HepG2 (cell line): Measurements from ENCODE around the gene ERCC2. TPM values are rescaled to one million over a fixed set of nuclear protein-coding genes. Genes with fewer than 3 reads are reported as not detected.

Experiments
- ASH2L ChIP-seq: fragments of 300-600, 200-600 bp; sonication (generic); IDR thresholded peaks from 2 replicates; pipeline ENCODE4 v1.7.0; 2017; ENCODE audit warnings: low read depth, mild to moderate bottlenecking, moderate library complexity, mixed read lengths, low read length; ENCODE audit not compliant: insufficient read length
- CENPX ChIP-seq: sonication (generic); formaldehyde crosslinking; IDR thresholded peaks from 2 replicates; pipeline ENCODE4 v1.9.0; 2021; ENCODE audit warnings: mild to moderate bottlenecking, missing genetic modification reagents, moderate library complexity
- CSRNP2 ChIP-seq: sonication (generic); formaldehyde crosslinking; conservative IDR thresholded peaks from 2 replicates; pipeline ENCODE4 v1.8.0; 2022; ENCODE audit warnings: low read depth, missing genetic modification reagents
- FOXK2 ChIP-seq: fragments of 450-650 bp; IDR thresholded peaks from 2 replicates; pipeline ENCODE4 v1.6.1; 2016
- GLI4 ChIP-seq: sonication (generic); formaldehyde crosslinking; IDR thresholded peaks from 2 replicates; pipeline ENCODE4 v1.5.1; 2020; ENCODE audit warnings: missing genetic modification reagents, mild to moderate bottlenecking, moderate library complexity, borderline replicate concordance
- HNRNPK ChIP-seq: fragments of 200-400 bp; formaldehyde crosslinking; IDR thresholded peaks from 2 replicates; pipeline ENCODE4 v1.6.1; 2018; ENCODE audit warnings: low read length, low read depth, moderate library complexity, mild to moderate bottlenecking; ENCODE audit not compliant: poor library complexity, severe bottlenecking
- KAT8 ChIP-seq: IDR thresholded peaks from 2 replicates; pipeline ENCODE4 v1.6.1; 2016; ENCODE audit warnings: missing genetic modification reagents, missing compliant biosample characterization
- MIXL1 ChIP-seq: IDR thresholded peaks from 2 replicates; pipeline ENCODE4 v1.6.1; 2016
- MYC ChIP-seq: sonication (generic); formaldehyde crosslinking; IDR thresholded peaks from 2 replicates; pipeline ENCODE4 v1.9.0; 2021; ENCODE audit warnings: missing genetic modification reagents, borderline replicate concordance
- NFKB2 ChIP-seq: sonication (generic); formaldehyde crosslinking; IDR thresholded peaks from 2 replicates; pipeline ENCODE4 v1.4.0; 2020; ENCODE audit warnings: missing genetic modification reagents, borderline replicate concordance
- PHF21A ChIP-seq: sonication (generic); formaldehyde crosslinking; IDR thresholded peaks from 2 replicates; pipeline ENCODE4 v1.5.0; 2020; ENCODE audit warnings: mild to moderate bottlenecking, missing genetic modification reagents
- RFX1 ChIP-seq: fragments of 450-650 bp; IDR thresholded peaks from 2 replicates; pipeline ENCODE4 v1.6.1; 2017
- SALL2 ChIP-seq: sonication (generic); formaldehyde crosslinking; IDR thresholded peaks from 2 replicates; pipeline ENCODE4 v1.8.1; 2023; ENCODE audit warnings: mild to moderate bottlenecking, missing genetic modification reagents, inconsistent platforms
- YEATS2 ChIP-seq: sonication (generic); formaldehyde crosslinking; IDR thresholded peaks from 2 replicates; pipeline ENCODE4 v1.4.0; 2020; ENCODE audit warnings: missing genetic modification reagents, borderline replicate concordance
- ZMYM3 ChIP-seq: sonication (generic); formaldehyde crosslinking; IDR thresholded peaks from 2 replicates; pipeline ENCODE4 v1.5.1; 2020; ENCODE audit warnings: mild to moderate bottlenecking, missing genetic modification reagents
- ZNF501 ChIP-seq: sonication (generic); formaldehyde crosslinking; IDR thresholded peaks from 2 replicates; pipeline ENCODE4 v1.5.1; 2020; ENCODE audit warnings: mild to moderate bottlenecking, moderate library complexity, missing genetic modification reagents
- ZNF547 ChIP-seq: sonication (generic); formaldehyde crosslinking; IDR thresholded peaks from 2 replicates; pipeline ENCODE4 v1.5.1; 2020; ENCODE audit warnings: mild to moderate bottlenecking, missing genetic modification reagents
- ZNF614 ChIP-seq: IDR thresholded peaks from 2 replicates; pipeline ENCODE4 v1.6.1; 2018; ENCODE audit warnings: missing biosample characterization, missing genetic modification reagents, inconsistent platforms, borderline replicate concordance
- ZNF644 ChIP-seq: IDR thresholded peaks from 2 replicates; pipeline ENCODE4 v1.6.1; 2016; ENCODE audit warnings: low read depth
- ZNF713 ChIP-seq: sonication (generic); formaldehyde crosslinking; IDR thresholded peaks from 2 replicates; pipeline ENCODE4 v1.4.0; 2020; ENCODE audit warnings: mild to moderate bottlenecking, missing genetic modification reagents
- ZNF761 ChIP-seq: sonication (generic); formaldehyde crosslinking; conservative IDR thresholded peaks from 2 replicates; pipeline ENCODE4 v1.4.0; 2020; ENCODE audit warnings: mild to moderate bottlenecking, missing genetic modification reagents
- ZNF788 ChIP-seq: sonication (generic); formaldehyde crosslinking; IDR thresholded peaks from 2 replicates; pipeline ENCODE4 v1.5.0; 2020; ENCODE audit warnings: mild to moderate bottlenecking, missing genetic modification reagents, borderline replicate concordance
- polyA plus RNA-seq, 8 experiments: library from polyadenylated mRNA; depleted of rRNA in 3 of 8; stranded (reverse) in 7 of 8; unstranded in 1 of 8; fragments of >200 nt; fragmentation: Illumina TruSeq in 4 of 8; extraction: Trizol in 4 of 8; gene quantifications; 2 replicates each; pipeline versions ENCODE4 v1.2.1 to v1.2.3, GENCODE V29; 2011 to 2016; ENCODE audit warnings: low read depth in 4 of 8, missing spikeins in 1 of 8, mixed read lengths in 1 of 8; ENCODE audit not compliant: insufficient read depth in 1 of 8
- total RNA-seq, 5 experiments: library from RNA; depleted of rRNA; stranded (reverse); fragments of >200 nt; fragmentation: Illumina TruSeq; extraction: Trizol; gene quantifications; 2 replicates each; pipeline ENCODE4 v1.2.3, GENCODE V29; 2016; ENCODE audit warnings: low read depth in 1 of 5
- TF ChIP-seq, protein P1 (sequence below): sonication (generic); formaldehyde crosslinking; IDR thresholded peaks from 2 replicates; pipeline ENCODE4 v1.8.1; 2023; ENCODE audit warnings: missing genetic modification reagents, inconsistent platforms, borderline replicate concordance
- TF ChIP-seq, protein P2 (sequence below): sonication (generic); formaldehyde crosslinking; IDR thresholded peaks from 2 replicates; pipeline ENCODE4 v1.4.0; 2020; ENCODE audit warnings: mild to moderate bottlenecking, missing genetic modification reagents
- TF ChIP-seq, protein P3 (sequence below): IDR thresholded peaks from 2 replicates; pipeline ENCODE4 v1.6.1; 2016; ENCODE audit warnings: missing genetic modification reagents, missing compliant biosample characterization
- TF ChIP-seq, protein P4 (sequence below): sonication (generic); formaldehyde crosslinking; IDR thresholded peaks from 2 replicates; pipeline ENCODE4 v1.4.0; 2020; ENCODE audit warnings: missing genetic modification reagents

ERCC2 gene
- total and polyA plus RNA-seq, 2 of the 13 experiments (the other 11 are each of a cell fraction or from before 2014, with no cell fraction given): 25.4 to 49.2 TPM

GRCh38 chr19:45370410-45371204 is at the start of gene ERCC2 (continued):
- TF ChIP-seq, protein P1, sequence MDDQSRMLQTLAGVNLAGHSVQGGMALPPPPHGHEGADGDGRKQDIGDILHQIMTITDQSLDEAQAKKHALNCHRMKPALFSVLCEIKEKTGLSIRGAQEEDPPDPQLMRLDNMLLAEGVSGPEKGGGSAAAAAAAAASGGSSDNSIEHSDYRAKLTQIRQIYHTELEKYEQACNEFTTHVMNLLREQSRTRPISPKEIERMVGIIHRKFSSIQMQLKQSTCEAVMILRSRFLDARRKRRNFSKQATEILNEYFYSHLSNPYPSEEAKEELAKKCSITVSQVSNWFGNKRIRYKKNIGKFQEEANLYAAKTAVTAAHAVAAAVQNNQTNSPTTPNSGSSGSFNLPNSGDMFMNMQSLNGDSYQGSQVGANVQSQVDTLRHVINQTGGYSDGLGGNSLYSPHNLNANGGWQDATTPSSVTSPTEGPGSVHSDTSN (CRISPR knock-in tag): peak; percentile 98; the same call in 1 of the 2 replicates
- no peak for TF ChIP-seq SALL2 (CRISPR knock-in tag)
- TF ChIP-seq GLI4 (CRISPR knock-in tag): peak; percentile 75; the same call in 1 of the 2 replicates
- peak; percentile 91 for TF ChIP-seq FOXK2
- TF ChIP-seq, protein P2, sequence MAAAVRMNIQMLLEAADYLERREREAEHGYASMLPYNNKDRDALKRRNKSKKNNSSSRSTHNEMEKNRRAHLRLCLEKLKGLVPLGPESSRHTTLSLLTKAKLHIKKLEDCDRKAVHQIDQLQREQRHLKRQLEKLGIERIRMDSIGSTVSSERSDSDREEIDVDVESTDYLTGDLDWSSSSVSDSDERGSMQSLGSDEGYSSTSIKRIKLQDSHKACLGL (CRISPR knock-in tag): 0 out of 2 replicates have a peak, but pooled peaks have one; percentile 13
- TF ChIP-seq PHF21A (CRISPR knock-in tag): peak; percentile 60; the same call in 1 of the 2 replicates
- TF ChIP-seq ZNF788 (CRISPR knock-in tag): 0 out of 2 replicates have a peak, but pooled peaks have one; percentile 22
- TF ChIP-seq ZNF501 (CRISPR knock-in tag): 0 out of 2 replicates have a peak, but pooled peaks have one; percentile 25
- peak; percentile 13; the same call in 1 of the 2 replicates for TF ChIP-seq YEATS2
- TF ChIP-seq KAT8 (CRISPR knock-in tag): peak; percentile 41; the same call in 1 of the 2 replicates
- no peak for TF ChIP-seq ZNF644
- 0 out of 2 replicates have a peak, but pooled peaks have one; percentile 8 for TF ChIP-seq NFKB2 (CRISPR knock-in tag)
- TF ChIP-seq, protein P3, sequence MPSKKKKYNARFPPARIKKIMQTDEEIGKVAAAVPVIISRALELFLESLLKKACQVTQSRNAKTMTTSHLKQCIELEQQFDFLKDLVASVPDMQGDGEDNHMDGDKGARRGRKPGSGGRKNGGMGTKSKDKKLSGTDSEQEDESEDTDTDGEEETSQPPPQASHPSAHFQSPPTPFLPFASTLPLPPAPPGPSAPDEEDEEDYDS: peak; percentile 79
- TF ChIP-seq CSRNP2 (CRISPR knock-in tag): no peak
- 0 out of 2 replicates have a peak, but pooled peaks have one; percentile 22 for TF ChIP-seq MIXL1 (CRISPR knock-in tag)
- no peak for TF ChIP-seq CENPX
- TF ChIP-seq MYC (CRISPR knock-in tag): no peak
- peak; percentile 59 for TF ChIP-seq ASH2L
- TF ChIP-seq, protein P4, sequence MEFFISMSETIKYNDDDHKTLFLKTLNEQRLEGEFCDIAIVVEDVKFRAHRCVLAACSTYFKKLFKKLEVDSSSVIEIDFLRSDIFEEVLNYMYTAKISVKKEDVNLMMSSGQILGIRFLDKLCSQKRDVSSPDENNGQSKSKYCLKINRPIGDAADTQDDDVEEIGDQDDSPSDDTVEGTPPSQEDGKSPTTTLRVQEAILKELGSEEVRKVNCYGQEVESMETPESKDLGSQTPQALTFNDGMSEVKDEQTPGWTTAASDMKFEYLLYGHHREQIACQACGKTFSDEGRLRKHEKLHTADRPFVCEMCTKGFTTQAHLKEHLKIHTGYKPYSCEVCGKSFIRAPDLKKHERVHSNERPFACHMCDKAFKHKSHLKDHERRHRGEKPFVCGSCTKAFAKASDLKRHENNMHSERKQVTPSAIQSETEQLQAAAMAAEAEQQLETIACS (CRISPR knock-in tag): no peak
- 0 out of 2 replicates have a peak, but pooled peaks have one; percentile 50 for TF ChIP-seq ZMYM3 (CRISPR knock-in tag)
- no peak for TF ChIP-seq RFX1
- TF ChIP-seq ZNF761 (CRISPR knock-in tag): no peak
- TF ChIP-seq ZNF547 (CRISPR knock-in tag): peak; percentile 17; the same call in 1 of the 2 replicates
- TF ChIP-seq HNRNPK: peak; percentile 66
- no peak for TF ChIP-seq ZNF713
- peak; percentile 97 for TF ChIP-seq ZNF614
